GM19397 (cell line): Measurements from ENCODE around the gene BCAR1.
A peak's percentile ranks its signal among the peaks of the same experiment; 100 is the strongest.
"Not testable (repeated sequence)": the region's sequence is repeated elsewhere in the genome, so short reads cannot be mapped to it uniquely, and the experiment has no call there.

Experiments
- ATAC-seq: cut with Tn5 transposase; IDR thresholded peaks from one replicate; pipeline ENCODE4 v1.9.1; 2021; ENCODE audit warnings: mild to moderate bottlenecking, moderate library complexity; ENCODE audit not compliant: unreplicated experiment

The BCAR1 gene

DNA sequence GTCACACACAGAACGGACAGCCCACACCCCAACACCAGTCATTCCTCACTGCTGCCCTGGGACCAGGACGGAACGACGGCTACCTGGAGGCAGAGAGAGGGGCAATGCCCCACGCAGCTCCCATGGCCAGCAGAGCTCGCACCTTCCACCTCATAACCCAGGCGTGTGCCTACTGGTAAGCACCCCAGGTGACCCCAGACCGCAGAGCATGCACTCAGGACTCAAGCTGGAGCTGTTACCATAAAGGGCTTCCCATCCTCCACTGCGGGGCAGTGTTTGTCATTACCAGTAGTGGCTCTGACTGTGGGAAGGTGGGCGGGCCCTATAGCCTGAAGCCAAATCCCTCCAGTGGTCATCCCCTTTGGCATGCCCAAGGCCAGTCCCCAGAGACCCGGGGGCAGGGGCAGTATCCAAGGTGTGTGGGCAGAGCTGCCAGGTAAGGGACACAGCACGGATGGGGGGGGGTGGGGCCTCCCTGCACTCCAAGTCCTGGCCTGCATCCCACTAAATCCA lies 4.7 kb upstream of the BCAR1 start:
- no peak for ATAC-seq

DNA sequence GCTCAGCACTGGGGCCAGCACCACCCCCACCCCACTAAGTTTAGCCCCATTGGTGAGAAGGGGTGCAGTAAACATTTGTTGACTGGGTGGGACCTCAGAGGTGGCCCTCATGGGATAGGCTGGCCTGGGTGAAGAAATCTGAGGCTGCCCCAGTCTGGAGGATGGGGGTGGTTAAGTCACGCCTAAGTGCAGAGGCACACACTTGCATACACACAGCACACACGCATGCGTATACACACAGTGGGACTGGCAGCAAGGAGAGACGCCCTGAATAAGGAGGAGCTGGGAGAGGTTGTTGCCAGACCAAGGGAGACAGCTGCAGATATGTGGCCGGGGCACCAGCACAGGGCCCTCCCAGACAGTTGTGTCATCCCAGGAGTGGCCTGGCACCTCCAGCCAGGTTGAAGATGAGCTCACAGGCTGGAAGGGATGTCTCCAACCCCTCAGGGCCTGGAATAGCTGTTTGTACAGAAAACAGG lies 3.0 kb upstream of the BCAR1 start:
- ATAC-seq = no peak

DNA sequence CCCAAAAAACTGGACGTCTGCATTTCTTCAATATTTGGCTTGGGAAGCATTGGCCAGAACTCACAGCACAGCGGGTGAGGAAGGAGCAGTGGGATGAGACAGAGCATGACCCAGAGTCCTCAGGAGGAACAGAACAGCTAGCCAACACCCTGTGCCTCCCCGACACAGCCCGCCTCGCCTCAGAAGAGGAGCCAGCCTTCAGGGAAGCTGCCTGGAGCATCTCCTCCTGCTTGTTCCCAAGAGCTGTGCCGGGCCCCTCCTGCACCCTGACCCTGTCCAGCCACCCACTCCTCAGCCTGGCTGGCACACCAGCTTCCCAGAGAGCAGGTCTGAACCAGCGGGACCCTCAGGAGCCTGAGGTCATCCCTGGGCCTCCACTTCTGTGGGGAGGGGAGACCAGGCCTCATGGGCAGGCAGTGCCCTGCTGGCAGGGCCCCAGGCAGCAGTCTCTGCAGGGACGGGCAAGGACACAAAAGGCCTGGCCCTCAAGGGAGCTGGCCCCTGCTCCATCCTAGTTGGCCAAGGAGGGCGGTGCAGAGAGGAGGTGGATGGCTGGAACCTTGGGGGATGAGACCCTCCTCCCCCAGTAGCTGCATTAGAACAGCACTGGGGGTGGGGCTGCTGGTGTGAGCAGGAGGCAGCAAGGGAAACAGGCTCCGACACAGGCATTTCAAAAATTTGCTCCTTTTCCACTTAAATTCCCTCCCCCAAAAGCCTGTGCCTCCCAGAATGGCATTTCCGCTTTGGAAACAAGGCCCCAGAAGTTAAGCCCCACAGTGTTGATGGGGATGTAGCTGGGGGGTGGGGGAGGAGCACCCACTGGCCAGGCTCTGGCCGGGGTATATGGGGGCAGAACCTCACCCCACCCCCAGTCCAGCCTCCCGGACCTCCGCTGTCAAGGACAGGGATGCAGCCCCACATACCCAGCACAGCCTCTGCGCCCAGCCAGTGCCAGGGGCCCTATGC lies 1.8 kb upstream of the BCAR1 start:
- ATAC-seq = no peak

DNA sequence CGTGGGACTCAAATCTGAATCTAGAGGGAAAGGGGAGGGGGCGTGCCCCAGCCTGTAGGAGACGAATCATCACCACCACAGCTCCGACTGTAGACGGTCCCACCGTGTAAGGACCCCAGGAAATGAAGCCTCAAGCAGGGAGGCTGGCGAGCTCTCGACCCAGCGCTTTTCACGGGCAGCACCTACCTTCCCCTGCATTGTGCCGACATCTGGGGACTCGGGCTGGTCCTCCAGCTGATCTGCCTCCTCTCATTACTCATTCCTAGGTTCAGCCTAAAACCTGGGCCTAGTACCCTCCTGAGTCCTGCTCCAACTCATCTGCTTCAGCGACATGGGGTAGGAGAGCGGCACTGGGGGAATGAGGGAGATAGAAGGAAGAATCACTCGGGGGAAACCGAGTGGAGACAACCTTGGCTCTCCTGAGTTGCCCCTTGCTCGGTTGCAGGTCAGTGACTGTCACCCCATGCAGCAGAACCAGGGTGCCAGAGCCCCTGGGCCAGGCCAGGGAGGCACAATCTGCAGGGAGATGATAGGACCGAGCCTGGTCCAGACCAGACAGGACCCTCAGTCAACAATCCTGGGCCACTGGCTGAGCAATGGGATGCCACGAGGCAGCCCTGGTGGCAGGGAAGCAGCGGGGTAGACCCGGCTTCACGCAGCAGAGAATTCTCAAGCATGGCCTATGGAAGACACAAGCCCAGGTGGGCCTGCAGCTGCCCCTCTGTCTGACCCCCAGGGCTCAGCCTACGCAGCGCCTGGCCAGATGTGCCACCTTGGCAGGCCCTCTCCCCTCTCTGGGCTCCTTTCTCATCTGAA lies 833 bp upstream of the BCAR1 start:
- no peak for ATAC-seq

DNA sequence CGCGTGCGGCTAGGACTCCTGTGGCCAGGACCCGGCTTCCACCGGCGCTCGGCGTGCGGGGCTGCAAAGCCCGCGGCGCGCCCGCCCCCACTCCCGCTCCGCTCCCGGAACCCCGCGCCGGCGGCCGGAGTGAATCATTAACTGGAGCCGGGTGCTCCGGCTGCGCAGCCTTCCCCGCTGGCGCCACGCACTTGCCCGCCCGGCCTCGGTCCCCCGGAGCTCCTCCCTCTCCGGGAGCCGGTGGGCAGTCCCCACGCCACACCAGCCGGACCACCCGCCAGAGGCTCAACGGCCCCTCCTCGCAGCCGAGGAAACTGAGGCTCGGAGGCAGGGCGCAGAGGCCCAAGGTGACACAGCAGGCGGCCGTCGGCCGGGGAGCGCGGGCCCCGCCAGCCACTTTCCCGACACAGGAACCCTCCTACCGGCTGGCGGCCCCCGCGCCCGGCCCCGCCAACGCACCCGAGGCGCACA lies 580 bp downstream of the BCAR1 start:
- ATAC-seq = peak; percentile 37

DNA sequence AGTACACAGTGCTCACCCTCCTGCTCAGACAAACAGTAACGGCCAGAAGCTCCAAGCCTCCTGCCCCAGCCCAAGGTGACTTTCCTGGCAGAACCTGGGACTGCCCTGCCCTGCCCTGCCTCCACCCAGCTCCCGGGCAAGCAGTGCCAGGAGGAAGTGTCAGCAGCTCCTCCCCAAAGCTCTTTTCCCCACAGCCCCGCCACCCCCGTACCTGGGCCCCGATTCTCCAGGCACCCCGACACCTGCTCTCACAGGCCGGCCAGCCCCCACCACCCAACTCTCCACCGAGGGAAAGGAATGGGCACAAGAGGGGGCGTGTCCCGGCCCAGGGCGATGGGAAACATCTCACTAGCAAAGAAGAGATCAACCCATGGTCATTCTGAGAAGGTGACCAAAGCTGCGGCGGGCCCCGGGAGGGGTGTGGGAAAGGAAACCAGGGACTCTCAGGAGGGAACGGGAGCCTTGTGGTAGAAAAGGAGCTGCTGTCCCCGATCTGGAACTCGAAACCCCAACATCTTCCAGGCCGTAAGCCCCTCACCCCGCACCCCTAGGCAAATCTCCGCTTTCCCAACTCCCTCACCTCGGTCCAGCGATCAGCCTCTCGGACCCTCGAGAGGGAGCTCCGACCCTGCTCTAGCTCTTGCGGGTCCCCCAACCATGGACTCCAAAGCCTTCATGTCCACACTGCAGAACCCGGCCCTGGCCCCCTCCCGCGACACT lies 1.2 kb downstream of the BCAR1 start:
- ATAC-seq = no peak

DNA sequence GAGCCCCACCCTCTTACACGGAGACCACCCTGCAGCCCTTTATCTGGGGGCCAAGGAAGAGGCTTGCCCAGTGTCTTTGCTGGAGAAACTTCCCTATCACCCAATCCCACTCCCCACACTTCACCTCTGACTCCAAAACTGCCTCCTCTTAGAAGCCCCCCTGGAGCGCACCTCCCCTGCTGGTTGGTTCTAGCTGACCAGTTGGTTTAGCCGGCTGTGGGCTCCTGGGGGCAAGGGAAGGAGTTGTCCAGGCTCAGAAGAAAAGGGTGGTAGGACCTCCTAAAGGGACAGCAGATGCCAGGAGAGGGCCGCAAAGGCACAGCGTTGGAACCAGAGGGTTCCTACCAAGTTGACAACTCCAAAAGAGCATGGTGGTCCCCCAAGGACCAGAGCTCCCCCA lies 2.0 kb downstream of the BCAR1 start:
- ATAC-seq = no peak

DNA sequence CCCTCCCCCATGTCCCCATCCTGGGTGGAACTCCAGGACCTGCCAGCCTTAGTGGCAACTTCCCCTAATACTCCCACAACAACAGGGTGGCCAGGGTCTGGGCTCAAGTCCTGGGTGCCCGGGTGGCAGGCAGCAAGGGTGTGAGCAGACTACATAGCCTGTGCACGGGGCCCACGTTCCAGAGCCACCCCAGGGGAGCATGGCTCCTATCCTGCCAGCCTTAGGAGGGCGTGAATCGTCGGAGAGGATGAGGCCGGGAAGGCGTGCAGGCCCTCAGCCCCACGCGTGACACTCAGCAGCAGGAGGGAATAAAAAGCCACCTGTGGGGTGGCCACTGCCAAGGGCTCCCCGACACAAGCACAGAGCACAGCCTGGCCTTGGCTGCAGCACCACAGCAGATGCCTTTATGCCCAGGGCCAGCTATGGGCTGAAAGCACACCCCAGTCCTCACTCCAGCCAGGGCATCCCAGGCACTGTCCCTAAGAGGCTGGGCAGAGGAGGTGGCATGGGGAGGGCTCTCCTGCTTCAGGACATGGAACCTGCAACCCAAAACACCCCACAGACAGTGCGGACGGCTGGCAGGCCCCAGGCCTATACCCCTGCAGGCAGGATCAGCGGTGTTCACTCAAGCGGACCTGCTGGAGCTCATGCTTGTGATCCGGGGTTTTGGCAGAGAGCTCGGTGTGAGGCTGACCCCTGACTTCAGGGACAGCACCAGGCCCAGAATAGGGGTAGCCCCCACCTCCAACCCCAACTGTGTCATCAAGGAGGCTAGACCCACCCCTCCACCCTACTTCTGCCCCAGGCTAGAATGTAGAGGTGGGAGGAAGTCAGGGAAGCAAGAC lies 2.7 kb downstream of the BCAR1 start:
- ATAC-seq = no peak

DNA sequence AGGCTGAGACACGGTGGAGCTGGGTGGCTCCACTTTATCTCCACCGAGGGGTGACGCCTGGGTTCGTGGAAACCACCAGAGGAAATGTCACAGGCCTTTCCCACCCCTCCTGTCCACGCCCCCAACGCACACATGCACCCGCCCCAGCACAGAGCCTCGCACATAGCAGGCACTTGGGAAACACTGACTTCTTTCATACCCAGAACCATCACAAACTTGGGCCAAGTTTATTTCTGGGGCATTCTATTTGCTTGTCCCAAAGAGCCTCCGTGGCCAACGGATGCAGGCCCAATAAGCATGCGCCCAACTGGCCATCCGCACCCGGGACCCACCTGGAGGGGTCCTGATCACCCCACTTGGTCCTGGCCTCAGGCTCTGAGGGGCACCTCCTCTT lies 3.3 kb downstream of the BCAR1 start:
- no peak for ATAC-seq

DNA sequence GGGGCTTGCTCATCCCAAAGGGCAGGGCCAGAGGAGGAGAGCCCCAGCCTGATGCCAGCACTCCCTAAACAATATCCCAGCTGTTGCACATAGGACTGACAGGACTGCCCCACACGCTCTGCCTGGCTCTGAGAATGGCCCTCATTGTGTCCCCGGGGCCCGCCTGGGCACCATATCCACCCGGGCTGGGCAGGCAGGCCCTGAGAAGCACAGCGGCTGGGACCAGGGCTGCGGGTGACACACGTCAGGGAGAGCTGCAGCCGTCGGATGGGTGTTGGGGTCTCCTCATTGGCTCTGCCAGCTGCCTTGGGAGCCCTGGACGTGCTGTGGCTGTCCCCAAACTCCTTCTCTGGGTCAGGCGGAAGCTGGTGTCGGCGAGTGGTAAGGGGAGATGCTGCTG lies 4.2 kb downstream of the BCAR1 start:
- no peak for ATAC-seq

DNA sequence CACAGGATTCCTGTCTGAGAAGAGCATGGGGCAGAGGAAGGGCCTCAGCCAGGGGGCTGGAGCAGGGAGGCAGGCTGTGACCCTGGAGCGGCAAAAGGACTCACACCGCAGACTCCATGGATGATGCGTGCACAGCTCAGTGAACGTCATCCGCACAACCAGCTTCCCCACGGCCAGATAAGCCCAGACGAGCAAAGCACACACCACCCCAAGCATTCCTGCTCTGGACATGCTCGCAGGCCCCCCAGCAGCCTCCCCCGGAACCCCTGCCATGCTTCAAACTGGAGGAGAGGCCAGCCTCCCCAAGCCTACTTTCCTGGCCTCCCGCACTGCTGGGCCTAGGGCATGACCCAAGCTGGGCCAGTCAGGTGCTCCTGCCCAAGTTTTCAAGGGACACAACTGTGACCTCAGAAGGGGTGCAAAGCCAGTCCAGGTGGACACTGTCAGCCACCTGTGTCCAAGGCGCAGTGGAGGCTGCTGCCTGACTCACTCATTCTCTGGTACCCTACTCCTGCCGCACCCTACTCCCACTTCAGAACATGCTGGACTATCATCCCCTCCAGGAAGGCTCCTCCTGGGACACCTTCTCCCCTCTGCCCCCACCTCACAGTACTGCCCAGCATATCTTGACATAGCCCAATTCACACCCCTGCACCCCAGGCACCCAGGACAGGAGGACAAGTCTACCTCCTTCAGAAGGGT lies 4.8 kb downstream of the BCAR1 start:
- ATAC-seq = no peak

DNA sequence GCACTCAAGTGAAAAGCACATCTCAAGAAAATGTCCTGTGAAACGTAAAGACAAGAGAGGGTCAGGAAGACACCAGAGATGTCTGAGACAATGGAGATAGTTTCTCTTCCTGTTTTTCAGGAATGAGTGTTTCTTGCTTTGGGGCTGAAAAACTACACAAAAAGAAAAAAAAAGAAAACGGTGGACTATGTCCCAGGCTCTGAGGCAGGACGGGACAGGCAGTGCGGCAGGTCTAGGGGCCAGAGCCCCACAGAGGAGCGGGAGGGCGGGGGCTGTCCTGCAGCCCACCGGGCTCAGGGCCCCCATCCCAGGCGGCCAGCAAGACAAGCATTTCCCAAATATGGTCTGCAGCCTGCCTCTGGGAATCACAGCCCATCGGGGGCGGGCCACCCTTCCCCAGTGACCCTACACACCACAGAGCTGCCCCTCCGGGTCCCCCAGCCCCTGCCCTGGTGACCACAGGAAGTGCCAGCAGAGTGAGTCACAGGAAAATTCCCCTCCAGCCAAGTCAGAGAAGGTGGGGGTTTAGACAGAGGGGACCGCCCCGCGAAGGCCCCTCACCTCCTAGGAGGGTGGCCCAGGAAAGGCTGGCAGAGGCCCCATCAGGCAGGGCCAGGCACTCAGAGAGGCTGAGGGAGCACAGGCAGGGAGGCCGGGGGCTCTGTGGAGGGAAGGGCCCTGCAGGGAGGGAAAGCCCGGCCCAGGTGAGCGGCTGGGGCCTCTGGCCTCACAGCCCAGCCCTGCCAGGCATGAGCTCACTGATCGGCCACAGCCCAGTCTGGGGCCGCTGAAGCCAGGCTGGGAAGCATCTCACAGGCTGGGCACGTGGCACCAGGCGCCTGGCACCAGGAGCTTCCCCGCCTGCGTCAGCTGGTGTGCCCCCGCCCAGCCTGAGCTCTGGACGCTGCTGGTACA lies 6.3 kb downstream of the BCAR1 start:
- peak; percentile 35 for ATAC-seq

DNA sequence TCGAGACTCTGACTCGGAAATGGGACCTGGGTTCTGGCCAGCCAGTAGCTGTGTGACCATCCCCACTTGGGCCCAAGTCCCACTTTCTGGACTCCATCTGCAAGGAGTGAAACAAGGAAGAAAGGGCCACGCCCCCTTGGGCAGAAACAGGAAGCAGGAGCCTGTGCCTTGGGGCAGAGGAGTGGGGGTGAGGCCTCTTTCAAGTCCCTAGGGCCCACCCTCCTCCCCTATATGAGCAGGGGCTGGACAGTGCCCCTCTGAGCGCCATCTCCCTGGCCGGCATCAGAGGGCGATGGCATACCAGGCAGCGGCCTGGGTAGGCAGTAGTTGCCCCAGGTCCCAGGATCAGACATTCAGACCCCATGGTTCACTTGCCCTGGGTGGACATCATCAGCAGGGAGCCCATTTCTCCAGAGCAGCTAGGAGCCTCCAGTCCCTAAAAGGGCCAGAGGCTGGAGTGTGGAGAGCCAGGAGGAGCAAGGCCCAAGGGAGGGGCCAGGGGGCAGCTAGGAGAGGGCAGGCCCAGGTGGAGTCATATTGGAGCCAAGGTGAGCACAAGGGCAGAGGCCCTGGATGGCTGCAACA lies 7.1 kb downstream of the BCAR1 start:
- no peak for ATAC-seq

DNA sequence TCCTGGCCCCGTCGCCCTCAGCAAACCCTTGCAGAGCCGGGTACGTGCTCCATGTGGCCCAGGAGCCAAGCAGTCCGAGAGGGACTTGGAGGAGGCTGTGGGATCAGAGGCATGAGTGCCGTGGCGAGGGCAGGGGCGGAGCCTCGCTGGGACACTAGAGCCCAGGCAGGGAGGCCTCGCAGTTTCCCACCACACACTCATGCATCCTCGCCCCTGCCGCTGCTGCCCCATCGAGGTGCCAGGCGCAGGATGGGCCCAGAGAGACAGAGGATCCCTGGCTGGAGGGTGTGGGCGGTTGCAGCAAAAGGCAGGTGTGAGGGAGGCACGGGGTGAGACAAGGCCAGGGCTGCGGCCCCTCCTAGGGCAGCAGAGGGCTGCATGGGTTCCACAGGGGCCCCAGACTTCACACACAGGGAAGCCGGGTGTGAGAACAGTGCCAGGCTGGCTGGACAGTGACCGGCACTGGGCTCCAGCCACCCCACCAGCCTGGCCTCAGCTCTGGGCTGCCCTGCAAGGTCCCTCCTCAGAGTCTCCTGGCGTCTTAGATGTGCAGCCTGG lies 7.7 kb downstream of the BCAR1 start:
- no peak for ATAC-seq

DNA sequence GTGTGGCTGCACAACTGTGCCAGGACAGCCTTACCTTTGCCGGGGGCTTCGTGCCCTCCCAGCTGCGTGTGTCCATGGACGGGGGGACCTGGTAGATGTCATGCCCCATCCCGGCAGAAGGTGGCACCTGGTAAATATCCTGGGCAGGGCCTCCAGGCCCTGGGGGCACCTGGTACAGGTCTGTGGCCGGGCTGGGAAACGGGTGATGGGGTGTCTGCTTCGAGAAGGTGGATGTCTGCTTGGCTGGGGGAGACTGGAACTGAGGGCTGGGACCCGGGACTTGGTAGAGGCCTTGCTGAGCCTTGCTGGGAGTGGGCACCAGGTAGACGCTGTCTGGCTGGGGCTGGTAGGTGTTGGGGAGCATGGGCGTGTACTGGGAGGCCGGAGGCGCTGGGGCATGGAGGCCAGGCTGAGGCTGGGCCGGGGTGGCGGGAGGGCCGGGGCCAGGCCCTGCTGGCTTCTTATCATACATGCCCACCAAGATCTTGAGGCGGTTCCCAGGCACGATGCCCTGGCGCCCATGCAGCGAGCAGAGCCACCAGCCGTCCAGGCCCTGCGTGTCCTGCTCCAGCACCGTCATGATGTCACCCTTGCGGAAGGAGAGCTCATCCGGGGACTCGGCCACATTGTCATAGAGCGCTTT lies 8.9 kb downstream of the BCAR1 start:
- not testable (repeated sequence) for ATAC-seq

DNA sequence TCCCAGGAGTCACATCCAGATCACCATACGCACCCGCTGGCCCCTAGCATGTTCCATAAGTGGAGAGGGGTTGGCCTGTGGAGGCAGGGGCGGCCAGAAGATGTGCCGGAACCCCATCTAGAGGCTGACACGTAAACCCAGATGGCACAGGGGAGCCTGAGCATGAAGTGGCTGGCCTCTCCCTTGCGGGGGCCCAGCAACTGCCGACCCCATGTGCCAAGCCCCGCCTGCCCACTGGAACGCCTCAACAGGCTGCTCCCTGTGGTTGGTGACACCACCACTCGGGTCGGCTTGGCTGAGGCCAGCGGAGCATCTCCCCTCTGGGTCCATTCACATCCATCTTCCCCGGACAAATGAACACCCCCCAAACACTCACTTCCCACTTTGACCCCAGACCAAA lies 9.5 kb downstream of the BCAR1 start:
- ATAC-seq = no peak

DNA sequence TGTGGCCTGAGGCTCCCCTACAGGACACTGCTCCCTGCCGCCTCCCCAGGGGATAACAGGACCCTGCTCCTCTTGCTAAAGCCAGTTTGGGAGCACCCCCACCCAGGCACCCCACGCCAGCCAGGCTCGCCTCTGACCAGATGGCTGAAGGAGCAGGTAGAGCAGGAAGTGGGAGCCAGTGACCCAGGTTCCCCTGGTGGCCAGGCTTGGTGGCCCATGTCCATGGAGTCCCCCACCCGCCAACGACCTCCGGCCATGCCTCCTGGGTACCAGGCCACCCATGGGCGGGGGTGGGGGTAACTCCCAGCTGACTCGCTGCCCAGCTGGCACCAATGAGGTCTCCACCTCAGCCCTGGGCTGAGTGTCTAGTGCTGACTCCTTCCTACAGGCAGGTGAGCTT lies 10.0 kb downstream of the BCAR1 start:
- no peak for ATAC-seq
